Measurements from ENCODE around the gene JOSD1. TPM values are rescaled to one million over a fixed set of nuclear protein-coding genes. Genes with fewer than 3 reads are reported as not detected.
A peak's percentile ranks its signal among the peaks of the same experiment; 100 is the strongest.

Gene JOSD1
- total and polyA plus RNA-seq, 2 donors (not counting 1 experiment from before 2014, with no cell fraction given) = 40.5 to 59.1 TPM

GRCh38 chr22:38699143-38699542 is 1.6 kb downstream of the JOSD1 start:
- peak overlapping the region; percentile 43 to 92 (median 73) for H3K4me3 ChIP-seq (replicated peaks in 1 of 4; ENCODE audit: control extremely low read depth in 1 of 4, insufficient read depth in 1 of 4, low read depth in 3 of 4, low read length in 4 of 4)
- H3K27ac ChIP-seq (ENCODE audit: insufficient read depth, low read length) = peak overlapping the region; percentile 89
- TF ChIP-seq CTCF (conservative IDR thresholded peaks at IDR 0.05 in 1 of 2, IDR thresholded peaks at IDR 0.05 in 1 of 2; ENCODE audit: low read depth in 1 of 2, low read length in 2 of 2) = no peak
- H3K79me2 ChIP-seq (ENCODE audit: control insufficient read depth, insufficient read depth, low read length) = peaks cover 49% of the 10 kb centered on the region
- no peaks in the 10 kb centered on the region for H3K27me3 ChIP-seq (ENCODE audit: control insufficient read depth, insufficient read depth, low read length)
- peaks cover 18% of the 10 kb centered on the region for H3K4me1 ChIP-seq (ENCODE audit: control insufficient read depth, extremely low read depth, insufficient read depth, low read length)
- peaks cover 2% of the 10 kb centered on the region for H3K36me3 ChIP-seq (ENCODE audit: control insufficient read depth, insufficient read depth, low read length)
- H3K9me3 ChIP-seq (ENCODE audit: control insufficient read depth, insufficient read depth, low read depth, low read length) = no peaks in the 10 kb centered on the region
- H4K20me1 ChIP-seq (ENCODE audit: control insufficient read depth, extremely low read depth, insufficient read depth, low read length) = no peaks in the 10 kb centered on the region
- H3K9ac ChIP-seq (ENCODE audit: insufficient read depth, low read length) = no peak overlapping the region
- no peak overlapping the region for H2AFZ ChIP-seq (ENCODE audit: low read length)
- H3K4me2 ChIP-seq (ENCODE audit: extremely low read depth, insufficient read depth, low read length) = peak overlapping the region; percentile 98
- DNase-seq (ENCODE audit: low read depth in 2 of 2) = no peak

GRCh38 chr22:38698407-38699094 is 2.2 kb downstream of the JOSD1 start:
- peak overlapping the region in 3 of 4 experiments; percentile 5 to 92 (median 82) for H3K4me3 ChIP-seq (replicated peaks in 1 of 4; ENCODE audit: control extremely low read depth in 1 of 4, insufficient read depth in 1 of 4, low read depth in 3 of 4, low read length in 4 of 4)
- no peak for DNase-seq (ENCODE audit: low read depth in 2 of 2)
- H3K27me3 ChIP-seq (ENCODE audit: control insufficient read depth, insufficient read depth, low read length) = no peaks in the 10 kb centered on the region
- H3K9ac ChIP-seq (ENCODE audit: insufficient read depth, low read length) = no peak overlapping the region
- H3K36me3 ChIP-seq (ENCODE audit: control insufficient read depth, insufficient read depth, low read length) = peaks cover 3% of the 10 kb centered on the region
- no peaks in the 10 kb centered on the region for H3K9me3 ChIP-seq (ENCODE audit: control insufficient read depth, insufficient read depth, low read depth, low read length)
- H3K27ac ChIP-seq (ENCODE audit: insufficient read depth, low read length) = no peak overlapping the region
- no peak for TF ChIP-seq CTCF (conservative IDR thresholded peaks at IDR 0.05 in 1 of 2, IDR thresholded peaks at IDR 0.05 in 1 of 2; ENCODE audit: low read depth in 1 of 2, low read length in 2 of 2)
- no peak for TF ChIP-seq EZH2 (IDR thresholded peaks at IDR 0.05; ENCODE audit: low read length, missing control alignments)
- peak overlapping the region; percentile 98 for H3K4me2 ChIP-seq (ENCODE audit: extremely low read depth, insufficient read depth, low read length)
- H3K4me1 ChIP-seq (ENCODE audit: control insufficient read depth, extremely low read depth, insufficient read depth, low read length) = peaks cover 18% of the 10 kb centered on the region
- H3K79me2 ChIP-seq (ENCODE audit: control insufficient read depth, insufficient read depth, low read length) = peaks cover 55% of the 10 kb centered on the region
- no peaks in the 10 kb centered on the region for H4K20me1 ChIP-seq (ENCODE audit: control insufficient read depth, extremely low read depth, insufficient read depth, low read length)
- no peak overlapping the region for H2AFZ ChIP-seq (ENCODE audit: low read length)

- H3K9ac ChIP-seq (ENCODE audit: insufficient read depth, low read length) = no peak overlapping the region
- no peak for TF ChIP-seq CTCF (conservative IDR thresholded peaks at IDR 0.05 in 1 of 2, IDR thresholded peaks at IDR 0.05 in 1 of 2; ENCODE audit: low read depth in 1 of 2, low read length in 2 of 2)
- TF ChIP-seq EZH2 (IDR thresholded peaks at IDR 0.05; ENCODE audit: low read length, missing control alignments) = no peak
- no peaks in the 10 kb centered on the region for H4K20me1 ChIP-seq (ENCODE audit: control insufficient read depth, extremely low read depth, insufficient read depth, low read length)
- peak overlapping the region; percentile 98 for H3K4me2 ChIP-seq (ENCODE audit: extremely low read depth, insufficient read depth, low read length)
- H3K4me1 ChIP-seq (ENCODE audit: control insufficient read depth, extremely low read depth, insufficient read depth, low read length) = peaks cover 18% of the 10 kb centered on the region
- H3K27ac ChIP-seq (ENCODE audit: insufficient read depth, low read length) = peak overlapping the region; percentile 78
- H3K9me3 ChIP-seq (ENCODE audit: control insufficient read depth, insufficient read depth, low read depth, low read length) = no peaks in the 10 kb centered on the region
- H3K4me3 ChIP-seq (replicated peaks in 1 of 4; ENCODE audit: control extremely low read depth in 1 of 4, insufficient read depth in 1 of 4, low read depth in 3 of 4, low read length in 4 of 4) = peak overlapping the region in 3 of 4 experiments; percentile 5 to 92 (median 23)
- H3K27me3 ChIP-seq (ENCODE audit: control insufficient read depth, insufficient read depth, low read length) = no peaks in the 10 kb centered on the region
- H2AFZ ChIP-seq (ENCODE audit: low read length) = no peak overlapping the region
- H3K36me3 ChIP-seq (ENCODE audit: control insufficient read depth, insufficient read depth, low read length) = peaks cover 3% of the 10 kb centered on the region
- peaks cover 61% of the 10 kb centered on the region for H3K79me2 ChIP-seq (ENCODE audit: control insufficient read depth, insufficient read depth, low read length)
- peak; percentile 32 to 77 for DNase-seq (ENCODE audit: low read depth in 2 of 2)
These were observed 3.2 kb downstream of the JOSD1 start for GRCh38 chr22:38697425-38698089.
